Psoas muscle (tissue), 8 donors: ENCODE data around the gene KCNN3. TPM values are rescaled to one million over a fixed set of nuclear protein-coding genes. Genes with fewer than 3 reads are reported as not detected.

Experiments used
- ATAC-seq, 4 donors: fragments of 200-7000 bp; cut with Tn5 transposase; one replicate each; pipeline ENCODE4 v1.9.1; 2020; ENCODE audit warnings: moderate library complexity in 3 of 4, mild to moderate bottlenecking in 2 of 4
- DNase-seq, 2 donors: peaks; one replicate each; pipeline ENCODE4 v3.0.0-alpha.2; 2020
- H3K27ac ChIP-seq: fragments of 200-600 bp; one replicate; pipeline ENCODE4 v1.8.0; 2022
- H3K27me3 ChIP-seq, 3 donors: fragments of 200-600 bp in 1 of 3; one replicate each; pipeline versions ENCODE4 v1.6.1 to v1.8.0; 2013 to 2022; ENCODE audit warnings: low read length in 2 of 3, mild to moderate bottlenecking in 2 of 3, moderate library complexity in 1 of 3; ENCODE audit not compliant: insufficient read depth in 3 of 3
- H3K36me3 ChIP-seq, 2 donors: fragments of 200-600 bp in 1 of 2; one replicate each; pipeline versions ENCODE4 v1.6.1 to v1.8.0; 2013 to 2022; ENCODE audit warnings: low read depth in 1 of 2, mild to moderate bottlenecking in 1 of 2, moderate library complexity in 1 of 2; ENCODE audit not compliant: insufficient read depth in 1 of 2
- H3K4me1 ChIP-seq: fragments of 200-600 bp; one replicate; pipeline ENCODE4 v1.8.0; 2022
- H3K4me3 ChIP-seq: fragments of 200-600 bp; one replicate; pipeline ENCODE4 v1.8.0; 2022; ENCODE audit warnings: mild to moderate bottlenecking
- H3K9me3 ChIP-seq: fragments of 200-600 bp; one replicate; pipeline ENCODE4 v1.8.0; 2022
- CTCF ChIP-seq: fragments of 200-600 bp; IDR thresholded peaks from one replicate; pipeline ENCODE4 v1.8.0; 2022; ENCODE audit warnings: antibody characterized with exemption
- WGBS, 3 donors: extraction: QIAGEN DNeasy Blood & Tissue Kit; methylation state at CpG; one replicate each; pipeline versions ENCODE4 v1.1.6 to v1.1.7; 2013; 5-methylcytosine and 5-hydroxymethylcytosine counted together
- intact Hi-C, 2 donors: fragments of 100-400 bp; cut with DNase I; formaldehyde crosslinking; loops; one replicate each; pipeline versions ENCODE4 v1.11.0 to v1.14.2; 2022
- polyA plus RNA-seq, 3 donors: library from polyadenylated mRNA; stranded (reverse); fragments of 200-250 nt; gene quantifications; one replicate each; pipeline ENCODE4 v1.2.3, GENCODE V29; 2013
- total RNA-seq, 4 donors: library from RNA; stranded (reverse); fragmentation: NEBNext Ultra II Directional in 2 of 4; extraction: Animal tissue kit (Norgen Biotek cat#: 25700) in 2 of 4; gene quantifications; one replicate each; pipeline versions ENCODE4 v1.2.1 to v1.2.4, GENCODE V29; 2021 to 2023
- donor health status: healthy with polysubstance abuse.
- donor health status: DM: no; HTN: no; CAD: no; lungs with moderate emphysema.
- donor health status: Bipolar disorder and iron deficiency.
- donor health status: healthy.
- donor health status: DM: yes; HTN: yes; CAD: no.
- donor health status: DM: no; HTN: no; CAD: no.
- donor health status: DM: no; HTN: no; CAD: no.
- donor health status: DM: yes; HTN: yes; CAD: no.

KCNN3 gene
- total and polyA plus RNA-seq, 7 donors = 2.5 to 60.9 (median 11.8) TPM

- Histone ChIP-seq H3K4me3 (no peak overlapping the region), H3K4me1 (peaks cover 13% of the 10 kb centered on the region), H3K27ac (no peak overlapping the region), H3K27me3 (no peaks in the 10 kb centered on the region), H3K36me3 (peaks cover 0 to 4% of the 10 kb centered on the region in 2 donors), H3K9me3 (no peaks in the 10 kb centered on the region)
- TF ChIP-seq CTCF = no peak
- DNase-seq (peak in 1 of 2 donors; percentile 3), ATAC-seq (no peak)
- WGBS, 3 donors = 78 to 89% (median 81%) methylated on average over 7 of the region's 7 CpGs
- intact Hi-C loops = no loop called here
Observed at GRCh38 chr1:154793685-154794084, 76.4 kb downstream of the KCNN3 start.

GRCh38 chr1:154792899-154793298 is 77.2 kb downstream of the KCNN3 start:
- Histone ChIP-seq H3K36me3 (peaks cover 0 to 5% of the 10 kb centered on the region in 2 donors), H3K4me1 (peaks cover 13% of the 10 kb centered on the region), H3K9me3 (no peaks in the 10 kb centered on the region), H3K27ac (no peak overlapping the region), H3K4me3 (no peak overlapping the region), H3K27me3 (no peaks in the 10 kb centered on the region)
- WGBS, 3 donors = 80 to 86% (median 82%) methylated on average over 3 of the region's 3 CpGs
- no peak for ATAC-seq
- DNase-seq = no peak
- intact Hi-C loops = no loop called here
- TF ChIP-seq CTCF = no peak

- Histone ChIP-seq H3K36me3 (peaks cover 0 to 5% of the 10 kb centered on the region in 2 donors), H3K4me1 (peaks cover 13% of the 10 kb centered on the region), H3K4me3 (no peak overlapping the region), H3K9me3 (no peaks in the 10 kb centered on the region), H3K27me3 (no peaks in the 10 kb centered on the region), H3K27ac (peak overlapping the region; percentile 23)
- intact Hi-C loops = no loop called here
- no peak for TF ChIP-seq CTCF
- 22 to 42% (median 29%) methylated on average over 13 of the region's 13 CpGs for WGBS, 3 donors
- DNase-seq = peak; percentile 34 to 60
- peak; percentile 34 to 71 (median 53) for ATAC-seq
Observed at GRCh38 chr1:154791292-154792166, 78.6 kb downstream of the KCNN3 start.

- no peak for TF ChIP-seq CTCF
- no peak for ATAC-seq
- Histone ChIP-seq H3K36me3 (peaks cover 0 to 5% of the 10 kb centered on the region in 2 donors), H3K27ac (no peak overlapping the region), H3K27me3 (no peaks in the 10 kb centered on the region), H3K4me3 (no peak overlapping the region), H3K4me1 (peaks cover 22% of the 10 kb centered on the region), H3K9me3 (no peaks in the 10 kb centered on the region)
- 76 to 88% (median 78%) methylated on average over 10 of the region's 10 CpGs for WGBS, 3 donors
- intact Hi-C loops = no loop called here
- no peak for DNase-seq
Observed at GRCh38 chr1:154788886-154789285, 81.2 kb downstream of the KCNN3 start.
